ENCODE measurements around the gene CDKN1C.
A peak's percentile ranks its signal among the peaks of the same experiment; 100 is the strongest.

The CDKN1C gene

GRCh38 chr11:2870460-2870859 is 15.1 kb downstream of the CDKN1C start:
- FAIRE-seq (no peak), DNase-seq (ENCODE audit: low spot score) (no peak)

- DNase-seq (ENCODE audit: low spot score) (no peak), FAIRE-seq (no peak)
These were observed 15.8 kb downstream of the CDKN1C start for GRCh38 chr11:2869561-2870427.

- FAIRE-seq (no peak), DNase-seq (ENCODE audit: low spot score) (no peak)
These were observed 16.4 kb downstream of the CDKN1C start for GRCh38 chr11:2869134-2869526.

- no peak for DNase-seq (ENCODE audit: low spot score)
- FAIRE-seq: no peak
These were observed 17.0 kb downstream of the CDKN1C start for GRCh38 chr11:2868506-2869133.

GRCh38 chr11:2867722-2868505 is 17.7 kb downstream of the CDKN1C start:
- FAIRE-seq (no peak), DNase-seq (ENCODE audit: low spot score) (no peak)

- DNase-seq (ENCODE audit: low spot score): no peak
- FAIRE-seq: no peak
These were observed 18.4 kb downstream of the CDKN1C start for GRCh38 chr11:2867142-2867541.

GRCh38 chr11:2865922-2866577 is 19.5 kb downstream of the CDKN1C start:
- DNase-seq (ENCODE audit: low spot score) (no peak), FAIRE-seq (no peak)

- FAIRE-seq (no peak), DNase-seq (ENCODE audit: low spot score) (no peak)
These were observed 20.7 kb downstream of the CDKN1C start for GRCh38 chr11:2864901-2865300.

GRCh38 chr11:2863276-2863618 is 22.3 kb downstream of the CDKN1C start:
- no peak for DNase-seq (ENCODE audit: low spot score)
- FAIRE-seq: no peak

- DNase-seq (ENCODE audit: low spot score) (no peak), FAIRE-seq (no peak)
These were observed 22.9 kb downstream of the CDKN1C start for GRCh38 chr11:2862395-2863275.

GRCh38 chr11:2860636-2861035 is 24.9 kb downstream of the CDKN1C start:
- FAIRE-seq: no peak
- no peak for DNase-seq (ENCODE audit: low spot score)

GRCh38 chr11:2859699-2860037 is 25.9 kb downstream of the CDKN1C start:
- FAIRE-seq: no peak
- no peak for DNase-seq (ENCODE audit: low spot score)

GRCh38 chr11:2858995-2859698 is 26.4 kb downstream of the CDKN1C start:
- FAIRE-seq: no peak

GRCh38 chr11:2857918-2858317 is 27.7 kb downstream of the CDKN1C start:
- no peak for DNase-seq (ENCODE audit: low spot score)
- FAIRE-seq: no peak

More at GRCh38 chr11:2858995-2859698, 26.4 kb downstream of the CDKN1C start:
- DNase-seq (ENCODE audit: low spot score): no peak

GRCh38 chr11:2857276-2857675 is 28.3 kb downstream of the CDKN1C start:
- FAIRE-seq: no peak
- DNase-seq (ENCODE audit: low spot score): no peak

GRCh38 chr11:2855162-2855561 is 30.4 kb downstream of the CDKN1C start:
- DNase-seq (ENCODE audit: low spot score) (no peak), FAIRE-seq (no peak)

GRCh38 chr11:2853997-2854560 is 31.5 kb downstream of the CDKN1C start:
- FAIRE-seq: peak; percentile 94
- no peak for DNase-seq (ENCODE audit: low spot score)

- DNase-seq (ENCODE audit: low spot score) (no peak), FAIRE-seq (no peak)
These were observed 32.2 kb downstream of the CDKN1C start for GRCh38 chr11:2853401-2853800.

GRCh38 chr11:2849994-2850770 is 35.4 kb downstream of the CDKN1C start:
- DNase-seq (ENCODE audit: low spot score) (no peak), FAIRE-seq (no peak)
